ENCODE measurements around the gene MAP1B. TPM values are rescaled to one million over a fixed set of nuclear protein-coding genes. Genes with fewer than 3 reads are reported as not detected.

Gene MAP1B
- total RNA-seq, 4 donors from 2014 or later = 38.9 to 57.5 (median 44.4) TPM

DNA sequence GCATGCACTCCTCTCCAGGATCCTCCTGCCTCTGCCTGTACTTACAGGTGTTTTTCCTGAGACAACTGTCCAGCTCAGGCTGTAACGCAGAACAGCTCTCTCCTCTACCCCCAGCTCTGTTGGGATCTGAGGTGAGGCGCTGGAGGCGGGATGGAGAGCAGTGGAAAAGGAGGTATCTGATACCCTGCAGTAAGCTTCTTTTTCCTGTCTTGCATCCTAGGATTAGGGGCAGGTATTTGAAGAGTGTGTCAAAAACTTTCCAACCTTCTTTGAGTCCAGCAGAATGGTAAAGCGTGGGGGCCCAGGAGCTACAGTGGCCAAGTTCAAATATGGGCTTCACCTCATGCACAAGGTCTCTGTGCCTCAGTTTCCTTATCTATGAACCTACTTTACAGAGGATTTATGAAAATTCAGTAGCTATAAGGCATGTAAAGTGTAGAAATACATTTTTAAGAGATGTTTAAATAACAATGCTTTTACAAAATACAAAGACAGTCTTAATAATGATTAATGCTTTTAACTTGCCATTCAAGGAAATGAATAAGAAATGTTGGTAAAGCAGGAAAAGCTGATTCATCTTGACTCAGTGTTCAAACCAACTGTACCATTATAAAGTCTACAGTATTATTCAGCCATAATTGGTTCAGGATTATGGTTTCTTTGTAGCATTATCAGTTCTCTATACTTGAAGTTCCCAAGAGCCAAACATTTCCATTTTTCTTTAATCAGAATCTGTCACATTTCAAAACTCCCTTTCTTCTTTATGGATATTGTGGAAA is 26.1 kb downstream of the MAP1B start:
- WGBS, 2 donors (ENCODE audit: low coverage in 1 of 2) = 88 to 100% methylated on average over 2 to 4 of the region's 4 CpGs
- intact Hi-C loops (cut with DNase I; ENCODE audit: low total_unique reads) = no loop called here

DNA sequence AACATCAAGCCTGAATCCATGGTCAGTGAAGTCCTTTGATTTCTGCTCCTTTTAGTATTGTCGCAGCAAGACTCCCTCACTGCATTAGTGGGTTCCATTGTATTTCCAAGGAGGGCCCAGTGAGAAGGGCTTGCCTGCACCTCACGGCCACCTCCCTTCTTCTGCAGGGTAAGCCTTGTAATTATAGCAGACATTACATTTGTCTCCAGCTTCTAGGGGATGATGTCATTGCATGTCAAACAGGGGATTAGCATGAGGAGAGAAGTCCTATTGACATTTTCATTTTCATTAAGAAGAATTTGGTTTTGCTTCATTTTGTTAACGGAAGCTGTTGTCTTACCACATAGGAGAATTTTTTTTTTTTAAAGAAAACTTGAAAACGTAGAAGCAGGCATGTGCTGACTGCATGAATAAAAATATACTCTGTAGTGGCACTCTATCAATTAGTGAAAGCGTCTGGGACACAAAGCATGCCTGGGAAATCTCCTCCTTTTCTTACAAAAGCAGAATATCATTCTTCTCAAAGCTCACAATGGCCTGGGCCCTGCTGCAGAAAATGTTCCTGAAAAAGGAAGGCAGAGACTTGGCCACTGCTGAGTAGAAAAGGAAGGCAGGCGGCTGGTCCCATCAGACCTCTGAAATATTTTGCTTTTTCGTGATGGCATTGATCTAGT is 27.1 kb downstream of the MAP1B start:
- peaks cover 13% of the 10 kb centered on the region for H3K27me3 ChIP-seq
- 65 to 74% methylated on average over 5 to 7 of the region's 7 CpGs for WGBS, 2 donors (ENCODE audit: low coverage in 1 of 2)
- H3K4me3 ChIP-seq = no peak overlapping the region
- no peaks in the 10 kb centered on the region for H3K9me3 ChIP-seq
- no peak for DNase-seq
- H3K36me3 ChIP-seq = no peaks in the 10 kb centered on the region
- H3K4me1 ChIP-seq = peaks cover 0 to 4% (median 0%) of the 10 kb centered on the region in 4 donors
- in situ Hi-C loops (cut with MboI; ENCODE audit: low pct_ligation_motif_present in 1 of 4, low pct_unique_long_range_greater_than_20kb in 1 of 4, low sequenced_read_pairs in 3 of 4) = loop anchor here in 1 of 4 donors (10.0 kb wide), 1 partner anchor 180 kb away; no protein-coding TSS in a partner anchor
- peak overlapping the region in 1 of 4 donors; percentile 14 for H3K27ac ChIP-seq
- no peak for TF ChIP-seq POLR2AphosphoS5 (IDR thresholded peaks at IDR 0.05)
- no peak for TF ChIP-seq EP300 (IDR thresholded peaks at IDR 0.05; ENCODE audit: low read depth)
- TF ChIP-seq CTCF (IDR thresholded peaks at IDR 0.05) = no peak
- no peak for TF ChIP-seq POLR2A (IDR thresholded peaks at IDR 0.05)
- intact Hi-C loops (cut with DNase I; ENCODE audit: low total_unique reads) = no loop called here

More for the DNA sequence above, 26.1 kb downstream of the MAP1B start:
- Histone ChIP-seq H3K4me1 (peaks cover 0 to 4% (median 0%) of the 10 kb centered on the region in 4 donors), H3K9me3 (no peaks in the 10 kb centered on the region), H3K4me3 (no peak overlapping the region), H3K27me3 (peaks cover 13% of the 10 kb centered on the region), H3K27ac (no peak overlapping the region), H3K36me3 (no peaks in the 10 kb centered on the region)
- TF ChIP-seq CTCF (IDR thresholded peaks at IDR 0.05) = no peak
- no peak for TF ChIP-seq POLR2A (IDR thresholded peaks at IDR 0.05)
- no peak for TF ChIP-seq POLR2AphosphoS5 (IDR thresholded peaks at IDR 0.05)
- no peak for TF ChIP-seq EP300 (IDR thresholded peaks at IDR 0.05; ENCODE audit: low read depth)
- no peak for DNase-seq
- in situ Hi-C loops (cut with MboI; ENCODE audit: low pct_ligation_motif_present in 1 of 4, low pct_unique_long_range_greater_than_20kb in 1 of 4, low sequenced_read_pairs in 3 of 4) = loop anchor here in 1 of 4 donors (10.0 kb wide), 1 partner anchor 181 kb away; no protein-coding TSS in a partner anchor

DNA sequence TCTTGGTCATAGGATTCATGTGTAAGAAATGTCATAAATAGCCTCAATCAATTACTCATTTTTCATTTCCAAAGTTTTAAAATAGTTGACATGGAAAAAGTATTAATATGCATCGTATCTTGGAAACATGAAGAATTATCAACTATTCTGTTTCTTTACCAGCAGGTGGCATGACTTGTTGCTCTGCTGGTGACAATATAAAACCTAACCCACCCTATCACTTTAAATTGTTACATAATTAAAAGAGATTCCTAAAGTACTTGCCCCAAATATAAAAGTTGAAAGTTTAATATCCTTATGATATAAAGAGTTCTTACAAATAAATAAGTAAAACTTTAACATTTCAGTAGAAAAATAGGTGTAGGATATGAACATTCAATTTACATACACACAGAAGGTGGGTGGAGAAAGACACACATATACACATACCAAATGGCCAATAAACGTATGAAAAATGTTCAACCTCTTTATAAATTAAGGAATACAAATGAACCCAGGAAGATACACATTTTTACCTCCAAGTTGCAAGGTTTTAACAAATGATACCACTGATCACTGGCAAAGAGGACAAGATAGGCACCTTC is 30.6 kb downstream of the MAP1B start:
- Histone ChIP-seq H3K36me3 (no peaks in the 10 kb centered on the region), H3K9me3 (no peaks in the 10 kb centered on the region), H3K4me1 (peaks cover 0 to 8% (median 2%) of the 10 kb centered on the region in 4 donors), H3K4me3 (no peak overlapping the region), H3K27me3 (peaks cover 7% of the 10 kb centered on the region), H3K27ac (no peak overlapping the region)
- intact Hi-C loops (cut with DNase I; ENCODE audit: low total_unique reads) (no loop called here), in situ Hi-C loops (cut with MboI; ENCODE audit: low pct_ligation_motif_present in 1 of 4, low pct_unique_long_range_greater_than_20kb in 1 of 4, low sequenced_read_pairs in 3 of 4) (loop anchor here in 1 of 4 donors (10.0 kb wide), 1 partner anchor 177 kb away; no protein-coding TSS in a partner anchor)
- no peak for DNase-seq
- WGBS, 2 donors (ENCODE audit: low coverage in 1 of 2) = 24 to 50% methylated on average over 2 of the region's 2 CpGs
- TF ChIP-seq CTCF (IDR thresholded peaks at IDR 0.05) = peak; percentile 35 to 63 (median 48)
- no peak for TF ChIP-seq EP300 (IDR thresholded peaks at IDR 0.05; ENCODE audit: low read depth)
- TF ChIP-seq POLR2A (IDR thresholded peaks at IDR 0.05) = no peak
- TF ChIP-seq POLR2AphosphoS5 (IDR thresholded peaks at IDR 0.05) = no peak

All from transverse colon (tissue), 4 donors.